HEK293 (cell line): ENCODE measurements around the gene MYOM1.

Experiments used
- CTCF ChIA-PET: fragments of 350-600 bp; formaldehyde crosslinking; extraction: SDS; loops from one replicate; lab custom pipeline; 2021; ENCODE audit warnings: antibody characterized with exemption; lab: Yijun Ruan, JAX
- POLR2A ChIA-PET: fragments of 300-600 bp; formaldehyde crosslinking; extraction: SDS; loops from one replicate; lab custom pipeline; 2020; ENCODE audit warnings: antibody characterized with exemption, inconsistent platforms; lab: Yijun Ruan, JAX
- H3K27ac ChIP-seq: fragments of 200-500 bp; sonication (Bioruptor generic); 2 replicates; pipeline ENCODE4 v1.5.1; 2014; ENCODE audit warnings: low read depth, low read length, control low read depth, inconsistent platforms; ENCODE audit errors: extremely low read depth
- H3K36me3 ChIP-seq, 2 experiments: fragments of 200-500 bp in 1 of 2; sonication (Bioruptor generic) in 1 of 2; 1 replicate in 1 of 2; 2 replicates in 1 of 2; pipeline ENCODE4 v1.5.1; 2014 to 2017; ENCODE audit warnings: inconsistent platforms in 2 of 2, low read length in 2 of 2; ENCODE audit not compliant: control insufficient read depth in 2 of 2, insufficient read depth in 1 of 2
- H3K4me1 ChIP-seq: fragments of 200-500 bp; sonication (Bioruptor generic); 2 replicates; pipeline ENCODE4 v1.5.1; 2014; ENCODE audit warnings: mild to moderate bottlenecking, low read length, inconsistent platforms; ENCODE audit not compliant: control insufficient read depth, insufficient read depth
- H3K4me3 ChIP-seq: 2 replicates; pipeline ENCODE4 v1.5.1; 2011; ENCODE audit warnings: low read depth, mild to moderate bottlenecking, control low read depth, low read length, moderate library complexity
- H3K9me3 ChIP-seq: fragments of 200-500 bp; sonication (Bioruptor generic); 2 replicates; pipeline ENCODE4 v1.5.1; 2014; ENCODE audit warnings: low read depth, low read length, inconsistent platforms; ENCODE audit not compliant: control insufficient read depth, insufficient read depth
- GLI2 ChIP-seq: fragments of 450-650 bp; formaldehyde crosslinking; IDR thresholded peaks from 2 replicates; pipeline ENCODE4; 2017; ENCODE audit warnings: missing biosample characterization, missing genetic modification characterization, low read depth, borderline replicate concordance
- GLI4 ChIP-seq: fragments of 450-650 bp; formaldehyde crosslinking; IDR thresholded peaks from 2 replicates; pipeline ENCODE4 v1.5.1; 2016; ENCODE audit warnings: missing biosample characterization, missing genetic modification characterization
- GLIS2 ChIP-seq: fragments of 450-650 bp; formaldehyde crosslinking; IDR thresholded peaks from 2 replicates; pipeline ENCODE4 v1.5.1; 2016; ENCODE audit warnings: missing biosample characterization, missing genetic modification characterization
- PRDM1 ChIP-seq: fragments of 450-650 bp; formaldehyde crosslinking; IDR thresholded peaks from 2 replicates; pipeline ENCODE4; 2016; ENCODE audit warnings: missing biosample characterization, missing genetic modification characterization
- REST ChIP-seq: fragments of 450-650 bp; formaldehyde crosslinking; IDR thresholded peaks from 2 replicates; pipeline ENCODE4 v1.5.1; 2016; ENCODE audit warnings: missing biosample characterization, missing genetic modification characterization
- ZBTB48 ChIP-seq: fragments of 450-650 bp; formaldehyde crosslinking; IDR thresholded peaks from 2 replicates; pipeline ENCODE4 v1.5.1; 2016; ENCODE audit warnings: missing biosample characterization, missing genetic modification characterization
- ZNF138 ChIP-seq: fragments of 450-650 bp; formaldehyde crosslinking; IDR thresholded peaks from 2 replicates; pipeline ENCODE4 v1.5.1; 2016; ENCODE audit warnings: missing biosample characterization, missing genetic modification characterization, borderline replicate concordance
- ZNF324 ChIP-seq: fragments of 450-650 bp; formaldehyde crosslinking; IDR thresholded peaks from 2 replicates; pipeline ENCODE4 v1.5.1; 2016; ENCODE audit warnings: missing biosample characterization, missing genetic modification characterization
- ZNF366 ChIP-seq: fragments of 450-650 bp; formaldehyde crosslinking; conservative IDR thresholded peaks from 2 replicates; pipeline ENCODE4 v1.5.1; 2016; ENCODE audit warnings: missing biosample characterization, missing genetic modification characterization
- ZNF488 ChIP-seq: fragments of 450-650 bp; formaldehyde crosslinking; IDR thresholded peaks from 2 replicates; pipeline ENCODE4 v1.5.1; 2016; ENCODE audit warnings: missing biosample characterization, missing genetic modification characterization
- ZNF514 ChIP-seq: fragments of 450-650 bp; formaldehyde crosslinking; IDR thresholded peaks from 2 replicates; pipeline ENCODE4 v1.5.1; 2016; ENCODE audit warnings: missing biosample characterization, missing genetic modification characterization
- ZNF571 ChIP-seq: fragments of 450-650 bp; formaldehyde crosslinking; IDR thresholded peaks from 2 replicates; pipeline ENCODE4 v1.5.0; 2017; ENCODE audit warnings: missing biosample characterization, missing genetic modification characterization
- ZNF600 ChIP-seq: fragments of 450-650 bp; formaldehyde crosslinking; IDR thresholded peaks from 2 replicates; pipeline ENCODE4 v1.5.1; 2016; ENCODE audit warnings: missing biosample characterization, missing genetic modification characterization
- ZNF654 ChIP-seq: fragments of 450-650 bp; formaldehyde crosslinking; IDR thresholded peaks from 2 replicates; pipeline ENCODE4 v1.5.1; 2016; ENCODE audit warnings: low read depth, missing biosample characterization, missing genetic modification characterization
- ZNF658 ChIP-seq: fragments of 450-650 bp; formaldehyde crosslinking; IDR thresholded peaks from 2 replicates; pipeline ENCODE4; 2016; ENCODE audit warnings: missing biosample characterization, missing genetic modification characterization
- ZNF768 ChIP-seq: fragments of 450-650 bp; formaldehyde crosslinking; IDR thresholded peaks from 2 replicates; pipeline ENCODE4 v1.5.1; 2018; ENCODE audit warnings: missing biosample characterization, mild to moderate bottlenecking, missing genetic modification characterization
- ZXDB ChIP-seq: fragments of 450-650 bp; formaldehyde crosslinking; IDR thresholded peaks from 2 replicates; pipeline ENCODE4 v1.5.1; 2016; ENCODE audit warnings: missing biosample characterization, missing genetic modification characterization
- TF ChIP-seq, protein P1 (sequence below): fragments of 450-650 bp; IDR thresholded peaks from 2 replicates; pipeline ENCODE4 v1.5.1; 2018; ENCODE audit warnings: missing biosample characterization, mild to moderate bottlenecking, missing genetic modification characterization
- TF ChIP-seq, protein P2 (sequence below): fragments of 450-650 bp; formaldehyde crosslinking; conservative IDR thresholded peaks from 2 replicates; pipeline ENCODE4 v1.5.1; 2016; ENCODE audit warnings: low read depth, missing biosample characterization, missing genetic modification characterization

MYOM1 gene

DNA sequence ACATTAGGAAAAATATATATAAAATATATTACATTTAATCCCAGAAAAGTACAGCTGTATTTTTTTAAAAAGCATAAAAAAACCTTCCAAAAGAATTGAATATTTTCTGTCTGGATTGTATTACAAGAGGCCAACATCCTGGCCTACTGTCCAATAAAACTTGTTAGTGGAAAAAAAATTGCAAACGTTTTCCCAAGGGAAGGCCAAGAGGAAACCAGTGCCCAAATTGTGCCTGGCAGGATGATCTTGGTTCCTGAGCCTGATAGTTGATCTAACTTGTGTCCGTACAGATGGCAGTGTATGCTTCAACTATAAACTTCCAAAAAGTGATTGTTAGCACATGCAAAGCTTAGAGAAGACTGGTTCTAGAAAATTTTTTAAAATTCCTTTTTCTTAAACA, 116.2 kb downstream of the MYOM1 start (continued):
- TF ChIP-seq ZNF324 (tag by site-specific recombination): no peak
- TF ChIP-seq, all 188 proteins: peak for 0

GRCh38 chr18:3102983-3103382, 116.8 kb downstream of the MYOM1 start:
- H3K4me3 ChIP-seq: no peak overlapping the region
- TF ChIP-seq REST (tag by site-specific recombination) (no peak), ZXDB (tag by site-specific recombination) (no peak), ZBTB48 (tag by site-specific recombination) (no peak), GLIS2 (tag by site-specific recombination) (no peak), ZNF488 (no peak), ZNF600 (tag by site-specific recombination) (no peak), PRDM1 (tag by site-specific recombination) (peak; percentile 73)
- TF ChIP-seq, protein P1, sequence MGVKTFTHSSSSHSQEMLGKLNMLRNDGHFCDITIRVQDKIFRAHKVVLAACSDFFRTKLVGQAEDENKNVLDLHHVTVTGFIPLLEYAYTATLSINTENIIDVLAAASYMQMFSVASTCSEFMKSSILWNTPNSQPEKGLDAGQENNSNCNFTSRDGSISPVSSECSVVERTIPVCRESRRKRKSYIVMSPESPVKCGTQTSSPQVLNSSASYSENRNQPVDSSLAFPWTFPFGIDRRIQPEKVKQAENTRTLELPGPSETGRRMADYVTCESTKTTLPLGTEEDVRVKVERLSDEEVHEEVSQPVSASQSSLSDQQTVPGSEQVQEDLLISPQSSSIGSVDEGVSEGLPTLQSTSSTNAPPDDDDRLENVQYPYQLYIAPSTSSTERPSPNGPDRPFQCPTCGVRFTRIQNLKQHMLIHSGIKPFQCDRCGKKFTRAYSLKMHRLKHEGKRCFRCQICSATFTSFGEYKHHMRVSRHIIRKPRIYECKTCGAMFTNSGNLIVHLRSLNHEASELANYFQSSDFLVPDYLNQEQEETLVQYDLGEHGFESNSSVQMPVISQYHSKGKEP (tag by site-specific recombination): no peak
- TF ChIP-seq, all 188 proteins: peak for 1
- H3K36me3 ChIP-seq: no peaks in the 10 kb centered on the region
- ChIA-PET CTCF (interaction anchor here (1.3 kb wide), 1 partner anchor 26 kb away, joined by 4 read pairs; no protein-coding TSS in a partner anchor), POLR2A (no interaction called here)
- no peak overlapping the region for H3K27ac ChIP-seq
- no peaks in the 10 kb centered on the region for H3K9me3 ChIP-seq
- peaks cover 10% of the 10 kb centered on the region; the same call in 1 of the 2 replicates for H3K4me1 ChIP-seq

- no peaks in the 10 kb centered on the region for H3K9me3 ChIP-seq
- H3K4me1 ChIP-seq: peaks cover 10% of the 10 kb centered on the region; the same call in 1 of the 2 replicates
- ChIA-PET POLR2A (interaction anchor here (0.7 kb wide), 1 partner anchor 9 kb away, joined by 3 read pairs; no protein-coding TSS in a partner anchor), CTCF (interaction anchor here (1.5 to 1.8 kb wide), 2 partner anchors 28 to 37 kb away, joined by 6 to 7 read pairs; no protein-coding TSS in a partner anchor)
- H3K4me3 ChIP-seq: no peak overlapping the region
- no peak overlapping the region for H3K27ac ChIP-seq
- H3K36me3 ChIP-seq: no peaks in the 10 kb centered on the region
- TF ChIP-seq ZNF658 (tag by site-specific recombination) (no peak), ZNF654 (tag by site-specific recombination) (no peak), ZNF768 (no peak), ZNF514 (tag by site-specific recombination) (no peak), ZBTB48 (tag by site-specific recombination) (no peak), GLI2 (tag by site-specific recombination) (no peak), ZNF600 (tag by site-specific recombination) (no peak), ZNF138 (no peak), GLI4 (tag by site-specific recombination) (no peak), ZNF366 (tag by site-specific recombination) (no peak), ZNF571 (tag by site-specific recombination) (no peak)
- TF ChIP-seq, protein P2, sequence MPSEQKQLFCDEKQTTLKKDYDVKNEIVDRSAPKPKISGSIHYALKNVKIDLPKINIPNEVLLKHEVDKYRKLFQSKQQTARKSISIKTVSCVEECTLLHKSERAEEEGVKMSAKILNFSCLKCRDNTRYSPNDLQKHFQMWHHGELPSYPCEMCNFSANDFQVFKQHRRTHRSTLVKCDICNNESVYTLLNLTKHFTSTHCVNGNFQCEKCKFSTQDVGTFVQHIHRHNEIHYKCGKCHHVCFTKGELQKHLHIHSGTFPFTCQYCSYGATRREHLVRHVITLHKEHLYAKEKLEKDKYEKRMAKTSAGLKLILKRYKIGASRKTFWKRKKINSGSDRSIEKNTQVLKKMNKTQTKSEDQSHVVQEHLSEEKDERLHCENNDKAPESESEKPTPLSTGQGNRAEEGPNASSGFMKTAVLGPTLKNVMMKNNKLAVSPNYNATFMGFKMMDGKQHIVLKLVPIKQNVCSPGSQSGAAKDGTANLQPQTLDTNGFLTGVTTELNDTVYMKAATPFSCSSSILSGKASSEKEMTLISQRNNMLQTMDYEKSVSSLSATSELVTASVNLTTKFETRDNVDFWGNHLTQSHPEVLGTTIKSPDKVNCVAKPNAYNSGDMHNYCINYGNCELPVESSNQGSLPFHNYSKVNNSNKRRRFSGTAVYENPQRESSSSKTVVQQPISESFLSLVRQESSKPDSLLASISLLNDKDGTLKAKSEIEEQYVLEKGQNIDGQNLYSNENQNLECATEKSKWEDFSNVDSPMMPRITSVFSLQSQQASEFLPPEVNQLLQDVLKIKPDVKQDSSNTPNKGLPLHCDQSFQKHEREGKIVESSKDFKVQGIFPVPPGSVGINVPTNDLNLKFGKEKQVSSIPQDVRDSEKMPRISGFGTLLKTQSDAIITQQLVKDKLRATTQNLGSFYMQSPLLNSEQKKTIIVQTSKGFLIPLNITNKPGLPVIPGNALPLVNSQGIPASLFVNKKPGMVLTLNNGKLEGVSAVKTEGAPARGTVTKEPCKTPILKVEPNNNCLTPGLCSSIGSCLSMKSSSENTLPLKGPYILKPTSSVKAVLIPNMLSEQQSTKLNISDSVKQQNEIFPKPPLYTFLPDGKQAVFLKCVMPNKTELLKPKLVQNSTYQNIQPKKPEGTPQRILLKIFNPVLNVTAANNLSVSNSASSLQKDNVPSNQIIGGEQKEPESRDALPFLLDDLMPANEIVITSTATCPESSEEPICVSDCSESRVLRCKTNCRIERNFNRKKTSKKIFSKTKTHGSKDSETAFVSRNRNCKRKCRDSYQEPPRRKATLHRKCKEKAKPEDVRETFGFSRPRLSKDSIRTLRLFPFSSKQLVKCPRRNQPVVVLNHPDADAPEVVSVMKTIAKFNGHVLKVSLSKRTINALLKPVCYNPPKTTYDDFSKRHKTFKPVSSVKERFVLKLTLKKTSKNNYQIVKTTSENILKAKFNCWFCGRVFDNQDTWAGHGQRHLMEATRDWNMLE: no peak
Measured at GRCh38 chr18:3100498-3101132, 119.2 kb downstream of the MYOM1 start.
